Superior temporal gyrus (tissue), 1 donor: ENCODE measurements around the gene CD2.

Source experiments
- DNase-seq: peaks from one replicate; pipeline ENCODE4 v3.0.0-alpha.2; 2016; ENCODE audit errors: extremely low spot score

Gene CD2

GRCh38 chr1:116754198-116754977, at the start of gene CD2:
Gene CD2, plus strand, starts transcription at chr1:116754430. Its CDS starts 63 bp downstream, at chr1:116754493.
- no peak for DNase-seq

- no peak for DNase-seq
Measured at GRCh38 chr1:116706123-116706522, 48.1 kb upstream of the CD2 start.

- no peak for DNase-seq
Measured at GRCh38 chr1:116706841-116707240, 47.4 kb upstream of the CD2 start.

- no peak for DNase-seq
Measured at GRCh38 chr1:116708255-116708900, 45.9 kb upstream of the CD2 start.

- no peak for DNase-seq
Measured at GRCh38 chr1:116709666-116710167, 44.5 kb upstream of the CD2 start.

GRCh38 chr1:116710420-116711262, 43.6 kb upstream of the CD2 start:
- no peak for DNase-seq

- DNase-seq, result no peak
Measured at GRCh38 chr1:116711263-116711840, 42.9 kb upstream of the CD2 start.

- DNase-seq, result no peak
Measured at GRCh38 chr1:116712510-116712909, 41.7 kb upstream of the CD2 start.

- no peak for DNase-seq
Measured at GRCh38 chr1:116713474-116713873, 40.8 kb upstream of the CD2 start.

GRCh38 chr1:116716391-116716790, 37.8 kb upstream of the CD2 start:
- DNase-seq, result no peak

GRCh38 chr1:116717318-116717717, 36.9 kb upstream of the CD2 start:
- no peak for DNase-seq

- no peak for DNase-seq
Measured at GRCh38 chr1:116720364-116721038, 33.7 kb upstream of the CD2 start.

- no peak for DNase-seq
Measured at GRCh38 chr1:116721039-116721405, 33.2 kb upstream of the CD2 start.

GRCh38 chr1:116721451-116722007, 32.7 kb upstream of the CD2 start:
- no peak for DNase-seq

- DNase-seq, result peak; percentile 6
Measured at GRCh38 chr1:116722016-116722838, 32.0 kb upstream of the CD2 start.

- peak; percentile 77 for DNase-seq
Measured at GRCh38 chr1:116724765-116725375, 29.4 kb upstream of the CD2 start.

- no peak for DNase-seq
Measured at GRCh38 chr1:116725798-116726197, 28.4 kb upstream of the CD2 start.

GRCh38 chr1:116726872-116727820, 27.1 kb upstream of the CD2 start:
- no peak for DNase-seq

- no peak for DNase-seq
Measured at GRCh38 chr1:116731439-116731838, 22.8 kb upstream of the CD2 start.
